Stimulated activated CD4-positive, alpha-beta T cell treated with anti-CD3 and anti-CD28 coated beads, TNF-alpha, amount 100 ng/mL, for 24 hours (primary cell): ENCODE data around the gene KDSR.

ENCODE experiments used
- DNase-seq, 3 experiments: peaks; one replicate each; pipeline ENCODE4 v3.0.0-alpha.2; 2020; ENCODE audit warnings: low read depth in 3 of 3

The KDSR gene

DNA sequence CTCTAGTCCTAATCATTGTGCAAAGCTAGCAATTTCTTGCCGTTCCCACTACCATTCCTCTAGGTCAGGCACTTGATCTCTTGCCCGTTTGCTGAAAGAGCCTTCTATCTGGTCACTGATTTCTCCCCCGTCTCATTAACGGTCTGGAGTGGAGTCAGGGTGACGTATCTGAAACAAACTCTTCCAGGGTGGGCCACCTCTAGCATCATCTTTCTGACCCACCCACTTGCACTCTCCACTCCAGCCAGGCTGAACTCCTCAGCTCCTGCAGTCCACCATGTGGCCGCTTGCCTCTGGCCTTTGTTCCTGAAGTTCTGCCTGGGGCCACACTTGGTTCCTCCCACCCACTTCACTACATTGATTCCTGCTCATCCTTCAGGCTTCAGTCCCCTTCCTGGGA lies 60.8 kb downstream of the KDSR start:
- DNase-seq: no peak

DNA sequence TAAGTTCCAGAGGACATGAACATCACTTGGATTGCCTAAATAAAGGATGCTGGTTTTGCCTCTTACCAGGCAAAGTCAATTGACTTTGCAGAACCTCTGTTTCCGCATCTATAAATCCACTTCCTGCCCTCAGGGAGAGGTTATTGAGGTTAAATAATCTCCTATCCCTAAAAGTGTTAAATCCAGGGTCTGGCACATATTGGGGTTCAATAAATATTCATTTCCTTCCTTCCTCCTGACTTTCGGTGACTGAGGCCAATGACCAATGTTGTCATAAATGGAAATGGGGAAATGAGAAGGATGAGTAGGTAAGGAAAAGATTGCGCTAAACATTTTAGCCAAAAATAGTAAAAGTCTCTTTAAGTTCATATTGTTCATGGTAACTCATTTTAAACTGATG lies 63.5 kb downstream of the KDSR start:
- no peak for DNase-seq

DNA sequence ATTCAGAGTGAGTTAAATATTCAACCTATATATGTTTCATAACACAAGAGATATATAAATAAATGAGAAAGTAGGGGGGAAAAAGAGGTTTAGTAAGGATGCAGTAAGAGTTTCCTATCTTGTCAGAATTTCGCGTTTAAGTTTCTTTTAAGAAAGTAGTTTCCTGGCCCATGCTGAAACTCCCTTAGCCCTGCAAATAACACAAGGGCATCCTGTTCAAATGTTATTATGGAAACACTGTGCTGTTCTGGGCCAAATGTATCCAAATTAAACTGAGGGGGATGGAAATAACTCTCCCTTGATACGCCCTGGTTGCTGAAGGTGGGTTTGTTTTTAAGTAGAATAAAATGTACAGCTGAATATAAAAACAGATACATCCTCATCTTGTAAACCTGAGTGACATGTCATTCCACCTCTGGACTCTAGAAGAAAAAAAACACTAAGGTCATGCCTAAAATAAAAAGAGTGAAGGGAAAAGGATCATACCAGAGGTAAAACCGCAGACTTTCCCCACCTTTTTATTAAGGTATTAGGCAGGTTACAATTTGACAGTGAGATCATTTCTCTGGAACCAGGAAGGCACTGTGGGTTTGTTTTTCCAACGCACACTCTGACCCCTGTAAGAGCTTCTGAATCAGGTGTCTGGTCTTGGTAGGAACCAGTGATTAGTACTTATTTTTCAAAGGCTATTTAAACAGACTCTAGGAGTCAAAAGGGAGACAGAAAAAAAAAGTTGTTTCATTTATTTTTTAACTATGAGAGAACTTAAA lies 64.2 kb downstream of the KDSR start:
- DNase-seq: no peak

DNA sequence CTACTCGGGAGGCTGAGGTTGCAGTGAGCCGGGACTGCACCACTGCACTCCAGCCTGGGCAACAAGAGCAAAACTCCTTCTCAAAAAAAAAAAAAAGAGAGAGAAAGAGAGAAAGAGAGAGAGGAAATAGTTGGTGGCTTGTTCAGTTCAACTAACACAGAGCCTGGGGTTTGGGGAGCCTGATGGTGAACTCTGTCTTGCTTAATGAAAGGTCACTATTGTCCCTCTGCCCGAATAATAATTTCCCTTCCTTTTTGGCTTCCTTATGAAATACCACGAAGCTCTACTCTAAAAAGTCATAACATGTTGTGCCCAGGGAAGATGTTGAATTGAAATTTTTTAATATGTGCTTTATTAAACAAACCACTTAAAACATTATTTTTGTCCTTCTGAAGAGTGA lies 64.8 kb downstream of the KDSR start:
- no peak for DNase-seq

DNA sequence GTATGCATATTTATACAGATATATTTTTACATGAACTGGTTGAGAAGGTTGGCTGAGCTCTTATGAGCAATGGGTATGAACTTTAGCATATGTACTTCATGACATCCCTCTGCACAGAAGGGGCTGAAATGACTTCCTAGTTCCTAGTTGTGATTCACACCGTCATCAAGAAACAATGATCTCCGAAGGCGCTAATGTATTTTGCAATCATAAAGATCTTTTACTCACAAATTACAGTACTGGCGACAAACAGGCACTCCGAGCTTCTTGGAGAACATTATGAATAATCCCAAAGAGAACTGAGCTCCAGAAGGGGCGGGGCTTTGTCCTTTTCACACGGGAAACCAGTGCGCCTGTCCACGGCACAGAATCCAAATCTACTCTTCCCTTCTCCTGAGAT lies 65.6 kb downstream of the KDSR start:
- no peak for DNase-seq

DNA sequence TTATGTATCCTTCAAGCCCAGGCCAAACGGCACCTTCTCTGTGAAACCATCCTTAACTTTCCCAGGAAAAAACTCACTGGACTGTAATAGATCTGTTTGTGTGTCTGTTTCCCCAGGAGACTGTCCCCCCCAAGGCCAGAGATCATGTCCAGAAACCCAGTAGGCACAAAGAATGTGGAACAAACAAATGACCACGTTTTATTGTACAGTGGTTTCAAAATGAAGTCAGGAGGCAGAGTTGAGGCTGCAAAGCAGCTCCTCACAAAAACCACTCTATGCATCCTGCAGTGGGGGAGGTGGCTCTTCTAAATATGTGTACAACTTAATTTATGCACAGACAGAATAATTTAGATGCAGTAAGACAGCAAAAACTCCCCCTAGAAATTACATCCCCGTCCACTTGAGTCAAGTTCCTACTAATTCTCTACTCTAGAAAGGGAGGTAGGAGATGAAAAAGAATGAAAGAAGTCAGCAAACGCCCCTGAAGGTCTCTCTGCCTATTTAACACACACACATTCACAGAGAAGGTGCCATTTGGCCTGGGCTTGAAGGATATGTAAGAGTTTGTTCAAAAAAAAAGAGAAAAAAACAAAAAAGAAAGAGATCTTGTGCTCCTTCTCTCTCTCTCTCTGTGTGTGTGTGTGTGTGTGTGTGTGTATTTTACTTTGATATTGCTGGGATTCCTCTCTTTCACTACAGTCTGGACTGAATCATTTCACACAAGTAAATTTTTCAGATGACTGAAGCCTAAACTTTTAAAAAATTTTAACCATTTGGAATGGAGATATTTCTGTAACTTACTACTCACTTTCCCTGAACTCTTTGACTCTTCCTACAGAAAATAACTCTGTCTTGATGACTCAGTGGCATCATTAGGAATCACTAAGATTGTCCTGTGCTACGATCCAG lies 66.9 kb downstream of the KDSR start:
- no peak for DNase-seq

DNA sequence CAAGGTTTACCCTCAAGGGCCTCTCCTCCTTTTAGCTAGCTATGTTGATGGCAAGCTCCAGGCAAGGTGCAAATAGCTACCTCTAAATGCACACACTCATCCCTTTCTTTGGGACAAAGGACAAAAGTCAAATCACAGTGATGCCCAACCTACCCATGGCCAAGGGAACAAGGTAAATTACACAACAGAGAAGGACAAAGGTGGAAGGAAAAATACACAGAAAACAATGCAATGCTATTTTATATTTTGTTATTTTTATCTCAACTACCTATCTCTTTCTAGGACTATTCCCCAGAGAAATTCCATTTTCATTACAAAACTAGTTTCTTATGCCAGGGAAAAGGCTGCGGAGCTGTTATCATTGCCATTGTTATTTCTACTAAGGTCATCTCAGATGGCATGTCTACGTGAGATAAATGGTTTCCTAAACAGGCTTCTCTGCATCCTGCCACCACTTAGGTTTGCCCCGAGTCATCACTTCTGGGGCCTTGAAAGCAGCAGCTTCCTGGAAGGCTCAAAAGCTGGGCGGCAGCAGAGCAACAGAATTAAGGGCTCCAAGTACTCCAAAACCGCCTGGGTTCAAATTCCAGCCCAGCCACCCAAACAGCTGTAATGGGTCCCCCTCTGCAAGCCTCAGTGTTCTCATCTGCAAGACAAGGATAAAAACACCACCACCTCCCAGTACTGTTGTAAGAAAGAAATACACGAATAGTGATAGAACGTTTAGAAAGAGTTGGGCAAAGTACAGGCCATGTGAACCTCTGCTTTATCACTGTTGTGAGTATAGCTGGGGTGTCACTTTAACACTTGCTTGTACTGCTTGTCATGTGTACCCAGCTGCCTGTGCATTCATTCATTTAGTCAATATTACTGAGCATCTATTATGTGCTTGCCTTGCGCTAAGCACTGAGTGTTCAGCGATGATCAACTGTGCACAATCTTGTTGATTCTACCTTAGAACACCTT lies 68.3 kb downstream of the KDSR start:
- no peak for DNase-seq

DNA sequence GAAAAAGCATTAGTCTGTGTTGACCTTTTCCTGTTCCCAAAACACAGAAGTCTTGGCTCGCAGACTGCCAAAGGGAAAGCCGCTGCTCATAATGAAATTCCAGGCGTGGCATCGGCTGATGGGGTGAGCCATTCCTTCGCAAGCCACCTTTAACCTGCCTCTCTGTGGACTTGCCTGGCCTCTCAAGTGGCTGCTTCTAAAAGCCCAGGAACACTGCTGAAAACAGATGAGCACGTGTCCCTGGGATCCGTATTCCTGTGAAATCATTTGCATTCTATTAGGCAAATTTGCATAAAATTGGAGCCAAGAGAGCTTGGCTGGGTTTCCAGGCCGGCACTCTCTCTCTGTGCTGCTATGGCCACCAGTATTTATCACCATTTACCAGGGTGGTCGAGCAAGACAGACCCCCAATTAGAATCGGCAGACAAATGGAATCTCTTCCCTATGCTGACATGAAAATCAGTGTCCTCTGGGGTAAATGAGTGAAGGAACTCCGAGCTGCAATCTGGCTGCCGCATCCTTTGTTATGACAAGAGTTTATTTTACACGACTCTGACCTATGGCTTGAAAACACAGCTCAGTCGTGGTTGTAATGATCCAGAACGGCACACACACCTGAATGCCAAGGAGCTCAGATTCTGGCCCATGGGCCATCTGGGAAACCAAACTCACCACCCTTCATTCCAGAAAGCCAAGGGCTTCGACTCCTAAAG lies 69.2 kb downstream of the KDSR start:
- DNase-seq: no peak

DNA sequence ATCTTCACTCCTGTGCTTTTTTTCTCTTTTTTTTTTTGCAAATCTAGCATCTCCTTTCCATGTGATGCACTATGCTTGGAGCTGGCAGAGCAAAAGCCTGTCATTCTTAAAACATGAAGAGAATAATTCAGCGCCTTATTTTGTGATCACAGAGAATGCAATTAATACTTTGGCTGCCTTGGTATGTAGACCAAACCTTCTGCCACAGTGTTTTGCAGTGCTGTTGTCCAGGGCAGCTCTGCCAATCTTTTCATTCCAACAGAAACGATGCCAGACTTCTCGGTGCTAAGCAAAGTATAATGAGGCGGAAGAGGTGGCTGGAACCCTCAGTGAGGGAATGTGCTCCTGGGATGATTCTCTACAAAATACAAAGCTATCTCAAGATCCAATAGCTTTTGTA lies 73.1 kb downstream of the KDSR start:
- DNase-seq: no peak

DNA sequence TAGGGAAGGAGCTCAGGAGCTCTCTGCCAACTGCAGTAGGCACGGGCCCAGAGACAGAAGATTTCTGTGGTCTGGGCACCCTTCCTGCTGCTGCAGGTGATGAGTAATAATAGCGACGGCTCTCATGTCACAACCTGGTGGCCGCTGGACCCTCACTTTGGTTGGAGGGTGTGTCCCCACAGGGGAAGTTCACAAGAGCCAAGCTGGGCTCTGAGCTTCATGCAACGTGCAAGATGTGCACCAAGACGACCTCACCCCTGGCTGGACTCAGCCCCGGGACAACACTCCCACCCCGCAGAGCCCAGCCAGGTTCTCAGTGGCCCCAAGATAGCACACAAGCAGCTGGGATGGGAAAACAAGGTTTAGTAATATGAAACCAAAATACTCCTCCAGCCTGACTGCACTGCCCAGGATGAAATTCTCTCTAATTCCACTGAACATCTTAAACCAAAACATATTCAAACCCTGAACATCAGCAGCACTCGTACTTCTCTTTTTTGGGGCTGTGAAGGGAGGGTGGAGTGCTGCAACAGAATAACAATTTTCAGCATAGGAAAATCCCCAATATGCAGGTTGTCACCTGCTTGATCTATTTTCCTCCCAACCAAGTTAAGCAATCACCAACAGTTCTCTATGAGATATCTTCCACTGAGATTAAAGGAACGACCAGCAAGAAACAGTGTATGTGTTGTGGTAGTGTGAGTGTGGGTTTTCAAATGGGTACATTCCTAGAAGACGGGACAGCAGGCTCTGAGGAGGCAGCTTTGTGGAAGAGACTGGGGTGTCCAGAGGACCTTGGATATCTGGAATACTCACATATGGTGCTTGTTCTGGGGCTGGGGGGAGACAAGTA lies 73.9 kb downstream of the KDSR start:
- DNase-seq: no peak

DNA sequence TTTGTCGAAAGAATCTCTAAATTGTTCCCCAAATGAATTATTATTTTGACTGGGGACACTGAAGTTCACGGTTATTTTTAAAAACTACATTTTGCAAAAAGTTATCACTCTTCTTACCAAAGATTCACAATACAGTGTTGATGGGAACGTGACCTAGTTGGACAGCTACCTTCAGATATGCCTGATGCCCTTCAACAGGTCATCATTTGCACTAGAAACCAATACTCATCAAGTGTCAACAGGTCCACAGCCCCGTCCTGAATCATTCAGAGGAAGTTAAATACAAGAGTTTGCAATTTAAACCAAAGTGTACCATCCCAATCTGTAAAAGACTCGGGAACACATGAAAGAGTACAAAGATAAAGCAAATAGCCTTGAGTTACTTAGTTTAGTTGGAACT lies 75.7 kb downstream of the KDSR start:
- no peak for DNase-seq

DNA sequence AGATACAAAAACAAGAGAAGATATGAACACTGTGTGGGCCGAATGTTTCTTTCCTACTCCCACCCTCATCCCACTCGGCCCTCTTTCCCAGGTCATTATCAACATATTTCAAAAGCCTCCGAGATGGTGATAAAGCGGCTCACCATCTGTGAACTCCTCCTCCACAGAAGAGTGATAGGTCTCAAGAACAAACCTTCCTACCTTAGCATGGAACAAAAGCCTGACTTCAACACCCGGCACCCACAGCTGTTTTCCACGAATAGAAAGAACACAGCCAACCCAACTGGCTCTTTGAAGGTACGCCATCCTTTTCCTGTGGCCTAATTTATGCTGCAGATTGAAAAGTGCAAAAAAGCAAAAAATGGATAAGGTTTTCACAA lies 76.2 kb downstream of the KDSR start:
- DNase-seq: no peak

DNA sequence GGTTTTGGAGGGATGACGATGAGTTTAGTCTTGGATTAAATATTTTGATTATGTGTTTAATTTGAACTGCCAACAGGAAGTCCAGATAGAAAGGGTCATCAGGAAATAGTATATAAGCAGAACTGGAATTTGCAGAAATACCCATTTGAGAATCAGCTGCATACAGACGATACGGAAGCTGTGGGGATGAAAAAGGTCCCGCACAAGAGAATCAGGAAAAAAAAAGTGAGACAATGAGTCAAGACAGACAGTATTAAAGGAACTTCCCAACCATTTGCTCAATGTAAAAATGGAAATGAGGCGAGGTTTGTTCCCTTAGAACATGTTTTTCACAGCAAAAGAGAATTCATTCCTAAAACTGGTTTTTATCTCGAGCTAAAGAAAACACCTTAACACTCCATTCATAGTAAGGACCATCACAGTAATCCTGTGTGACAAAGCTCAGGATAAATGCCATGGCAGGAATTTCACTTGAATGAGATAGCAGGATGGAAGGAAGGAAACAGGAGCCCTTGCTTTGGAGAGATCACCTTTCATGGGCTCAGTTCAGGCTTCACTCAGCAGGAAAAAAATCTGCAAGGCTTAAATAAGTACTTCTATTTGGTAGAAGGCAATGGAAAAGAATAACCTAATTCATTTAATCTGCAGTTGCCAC lies 76.7 kb downstream of the KDSR start:
- no peak for DNase-seq

DNA sequence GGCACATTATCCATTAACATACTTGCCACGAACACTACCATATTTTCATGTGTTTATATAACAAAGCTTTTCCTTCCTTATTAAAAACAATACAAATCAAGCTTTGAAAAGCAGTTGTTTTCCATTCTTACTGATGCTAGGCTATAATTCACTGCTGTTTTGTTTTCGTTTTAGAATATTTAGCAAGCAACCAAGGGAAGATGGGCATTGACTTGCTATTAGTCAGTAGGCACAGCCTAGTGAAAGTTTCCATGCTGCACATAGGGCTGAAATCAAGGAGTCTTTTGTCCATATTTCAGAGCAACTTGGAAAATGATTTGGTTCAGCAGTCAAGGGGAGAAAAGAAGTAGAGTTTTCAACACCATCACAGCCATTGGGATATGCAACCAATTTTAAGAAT lies 78.7 kb downstream of the KDSR start:
- no peak for DNase-seq

DNA sequence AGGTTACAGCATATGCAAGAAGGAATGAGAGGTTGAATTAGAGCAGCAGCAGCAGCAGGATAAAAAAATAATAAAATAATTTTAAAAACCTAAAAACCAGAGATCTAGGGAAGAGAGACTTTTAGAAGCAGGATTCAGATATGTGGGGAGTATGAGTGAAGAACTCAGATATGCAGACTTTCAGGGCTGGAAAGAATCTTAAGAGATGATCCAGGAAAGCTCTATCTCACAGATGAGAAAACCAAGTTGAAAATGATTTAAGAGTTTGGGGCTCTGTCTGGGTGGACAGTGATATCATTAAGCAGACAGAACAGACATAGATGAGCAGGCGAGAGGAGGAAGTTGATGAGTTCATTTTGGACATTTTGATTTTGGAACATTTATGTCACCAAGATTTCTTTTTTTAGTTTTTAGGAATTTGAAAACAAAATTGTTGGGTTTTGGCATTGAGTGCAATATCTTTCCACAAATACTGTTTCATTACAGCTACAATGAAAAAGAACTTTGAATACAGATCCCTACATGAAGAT lies 79.2 kb downstream of the KDSR start:
- DNase-seq: no peak

DNA sequence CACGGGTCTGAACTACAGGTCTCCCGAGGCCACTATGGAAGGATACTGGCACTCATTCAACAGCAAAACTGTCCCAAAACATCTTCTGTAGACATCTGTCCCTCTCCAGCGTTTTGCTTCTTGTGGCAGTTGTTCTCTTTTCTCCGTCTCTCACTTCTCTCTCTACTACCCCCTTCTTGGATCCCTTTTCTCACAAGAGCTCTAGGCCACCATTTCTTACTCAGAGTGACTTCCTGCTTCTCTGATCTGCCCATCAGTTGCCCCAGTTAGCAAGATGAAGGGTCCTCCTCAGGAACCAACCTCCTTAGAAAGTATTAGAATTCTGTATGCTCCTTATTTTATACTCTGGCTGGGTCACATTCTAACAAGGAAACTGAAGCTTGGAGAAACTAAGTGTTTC lies 80.1 kb downstream of the KDSR start:
- DNase-seq: no peak

DNA sequence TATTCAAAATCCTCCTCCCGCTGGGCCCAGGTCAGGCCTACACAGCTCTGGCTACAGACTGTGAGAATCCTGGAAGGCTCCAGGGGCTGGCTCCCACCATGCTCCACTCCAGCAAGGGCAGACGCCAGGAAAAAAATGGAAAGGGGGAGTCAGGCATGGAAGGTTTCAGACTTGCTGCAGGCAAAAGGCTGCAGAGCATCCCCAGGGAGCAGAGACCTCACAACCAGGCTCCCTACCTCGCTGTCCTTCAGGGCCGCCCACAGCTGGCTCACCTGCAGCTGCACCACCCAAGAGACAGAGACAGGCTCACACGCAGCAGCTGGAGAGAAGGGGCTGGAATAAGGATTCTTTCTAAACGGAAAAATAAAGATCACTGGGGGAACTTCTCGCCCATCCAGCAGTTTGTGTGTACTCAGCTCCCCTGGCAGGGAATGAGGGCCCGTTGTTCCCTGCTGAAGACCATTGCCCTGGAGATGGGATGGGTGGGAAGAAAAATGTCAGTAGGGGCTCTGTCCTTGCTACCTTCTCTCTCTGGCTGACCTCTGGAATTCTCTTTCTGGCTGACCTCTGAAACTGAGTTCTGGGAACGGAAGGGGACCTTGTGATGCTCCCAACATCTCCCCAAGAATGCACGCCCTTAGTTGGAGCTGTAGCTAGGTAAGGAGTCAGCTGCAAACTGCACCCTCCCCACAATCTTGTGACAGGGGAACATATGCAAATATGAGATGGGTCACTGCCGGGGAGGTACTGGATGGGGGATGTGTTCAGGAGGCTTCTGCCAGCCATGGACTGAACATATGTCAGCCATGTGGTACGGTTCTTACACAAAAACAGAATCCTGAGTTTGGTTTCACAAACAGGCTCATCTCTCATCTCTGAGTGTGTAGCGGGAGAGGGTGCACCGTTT lies 81.9 kb downstream of the KDSR start:
- DNase-seq: no peak

DNA sequence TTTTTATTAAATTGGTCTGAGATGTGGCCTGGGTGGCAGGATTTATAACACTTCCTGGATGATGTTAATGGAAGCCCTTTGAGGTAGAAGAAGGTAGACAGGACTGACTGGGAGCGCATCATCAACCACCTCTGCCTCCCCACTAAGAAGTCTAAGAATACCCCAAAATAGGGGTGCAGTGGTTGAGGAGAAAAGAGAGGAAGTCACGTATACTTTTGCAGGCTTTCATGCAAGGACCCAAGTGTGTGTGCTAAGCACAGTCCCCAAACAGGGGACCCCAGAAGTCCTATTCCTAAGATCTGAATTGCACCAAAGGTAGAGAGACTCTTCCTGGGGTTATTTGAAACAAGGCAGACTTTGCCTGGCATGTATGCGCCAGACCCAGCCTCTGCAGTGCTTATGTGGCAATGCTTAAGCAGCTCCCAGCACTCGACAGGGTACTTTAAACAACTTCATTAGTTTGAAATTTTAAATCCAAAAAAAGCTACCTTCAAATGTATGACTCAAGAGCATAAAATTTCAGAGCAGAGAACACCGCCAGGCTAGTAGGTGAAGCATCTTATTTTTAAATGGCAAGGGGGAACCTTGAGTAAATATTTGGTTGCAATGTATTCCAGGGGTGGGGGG lies 82.7 kb downstream of the KDSR start:
- no peak for DNase-seq
